Measurements from ENCODE around the gene SMDT1.

DNA sequence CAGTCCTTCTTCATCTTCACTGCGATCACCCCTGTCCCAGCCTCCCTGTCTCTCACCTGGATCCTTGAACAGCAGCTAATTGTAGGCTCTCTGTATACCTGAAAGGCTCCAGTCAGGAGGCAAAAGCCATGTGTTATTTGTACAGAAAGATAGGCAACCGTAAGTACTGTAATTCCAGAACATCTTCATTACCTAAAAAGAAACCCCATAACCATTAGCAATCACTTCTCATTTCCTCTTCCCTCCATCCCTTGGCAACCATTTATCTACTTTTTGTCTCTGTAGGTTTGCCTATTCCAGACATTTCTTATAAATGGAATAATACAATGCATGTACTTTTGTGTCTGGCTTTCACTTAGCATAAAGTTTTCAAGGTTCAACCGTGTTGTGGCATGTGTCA is 26.7 kb upstream of the SMDT1 start:
- TF ChIP-seq CTCF (tag by site-specific recombination; IDR thresholded peaks at IDR 0.05) = no peak
- TF ChIP-seq BCL11B (tag by site-specific recombination; IDR thresholded peaks at IDR 0.05; ENCODE audit: low read depth) = no peak
- TF ChIP-seq YY1 (tag by site-specific recombination; IDR thresholded peaks at IDR 0.05) = no peak
- no peak for TF ChIP-seq ZNF174 (tag by site-specific recombination; IDR thresholded peaks at IDR 0.05)
- TF ChIP-seq GLI4 (tag by site-specific recombination; IDR thresholded peaks at IDR 0.05) = no peak
- no peak for TF ChIP-seq TCF7L2 (IDR thresholded peaks at IDR 0.05; ENCODE audit: borderline replicate concordance, low read depth, low read length)
